H7 (cell line): ENCODE data around the gene YIF1B. TPM values are rescaled to one million over a fixed set of nuclear protein-coding genes. Genes with fewer than 3 reads are reported as not detected.

Experiments used
- DNase-seq: peaks from one replicate; pipeline ENCODE4 v3.0.0; 2012
- H3K27me3 ChIP-seq: 2 replicates; pipeline ENCODE4 v1.6.0; 2011; ENCODE audit warnings: mild to moderate bottlenecking, low read length; ENCODE audit not compliant: control insufficient read depth, insufficient read depth
- H3K36me3 ChIP-seq: replicated peaks from 2 replicates; pipeline ENCODE4 v1.5.1; 2011; ENCODE audit warnings: low read length; ENCODE audit not compliant: control insufficient read depth, insufficient read depth
- H3K4me3 ChIP-seq: 2 replicates; pipeline ENCODE4 v1.5.1; 2011; ENCODE audit warnings: low read depth, mild to moderate bottlenecking, control low read depth, low read length, moderate library complexity; ENCODE audit not compliant: insufficient read depth
- total RNA-seq: library from RNA; depleted of rRNA; stranded (reverse); fragments of >200 nt; shearing (Covaris generic); gene quantifications from 2 replicates; pipeline ENCODE4 v1.2.3, GENCODE V29; 2014

The YIF1B gene
- total RNA-seq, 1 experiment from 2014 or later, result 147 TPM

GRCh38 chr19:38304352-38304865, 11.3 kb downstream of the YIF1B start:
- peaks cover 4% of the 10 kb centered on the region for H3K36me3 ChIP-seq
- peak overlapping the region; percentile 57 for H3K4me3 ChIP-seq
- DNase-seq, result peak; percentile 77
- peaks cover 7% of the 10 kb centered on the region; the same call in 1 of the 2 replicates for H3K27me3 ChIP-seq

- Histone ChIP-seq H3K27me3 (peaks cover 7% of the 10 kb centered on the region; the same call in 1 of the 2 replicates), H3K36me3 (peaks cover 4% of the 10 kb centered on the region), H3K4me3 (peak within 1 kb of the TSS; percentile 57)
- peak; percentile 89 for DNase-seq
Observed at GRCh38 chr19:38303517-38304351, 12.0 kb downstream of the YIF1B start, which contains the start of gene C19orf33. Gene C19orf33 (plus strand): TSS chr19:38304251. CDS start chr19:38304262, 11 bp downstream.

GRCh38 chr19:38298821-38299680, 16.7 kb downstream of the YIF1B start:
- DNase-seq, result no peak
- Histone ChIP-seq H3K27me3 (peaks cover 4% of the 10 kb centered on the region; the same call in 1 of the 2 replicates), H3K36me3 (no peaks in the 10 kb centered on the region), H3K4me3 (no peak overlapping the region)

- no peaks in the 10 kb centered on the region for H3K27me3 ChIP-seq
- no peak overlapping the region for H3K4me3 ChIP-seq
- H3K36me3 ChIP-seq, result peaks cover 23% of the 10 kb centered on the region
- no peak for DNase-seq
Observed at GRCh38 chr19:38294090-38294489, 21.7 kb downstream of the YIF1B start.

GRCh38 chr19:38293281-38293680, 22.5 kb downstream of the YIF1B start:
- no peaks in the 10 kb centered on the region for H3K27me3 ChIP-seq
- DNase-seq, result peak; percentile 38
- H3K4me3 ChIP-seq, result no peak overlapping the region
- peaks cover 23% of the 10 kb centered on the region for H3K36me3 ChIP-seq

GRCh38 chr19:38291855-38292254, 23.9 kb downstream of the YIF1B start:
- Histone ChIP-seq H3K27me3 (no peaks in the 10 kb centered on the region), H3K36me3 (peaks cover 27% of the 10 kb centered on the region), H3K4me3 (no peak overlapping the region)
- DNase-seq, result peak; percentile 55

GRCh38 chr19:38290631-38291147, 25.1 kb downstream of the YIF1B start:
- Histone ChIP-seq H3K27me3 (no peaks in the 10 kb centered on the region), H3K4me3 (no peak overlapping the region), H3K36me3 (peaks cover 30% of the 10 kb centered on the region)
- no peak for DNase-seq

GRCh38 chr19:38289955-38290354, 25.8 kb downstream of the YIF1B start:
- Histone ChIP-seq H3K4me3 (no peak overlapping the region), H3K27me3 (no peaks in the 10 kb centered on the region), H3K36me3 (peaks cover 33% of the 10 kb centered on the region)
- DNase-seq, result no peak

GRCh38 chr19:38288123-38288855, 27.5 kb downstream of the YIF1B start:
- Histone ChIP-seq H3K4me3 (no peak overlapping the region), H3K36me3 (peaks cover 35% of the 10 kb centered on the region), H3K27me3 (no peaks in the 10 kb centered on the region)
- no peak for DNase-seq

- peaks cover 34% of the 10 kb centered on the region for H3K36me3 ChIP-seq
- DNase-seq, result no peak
- no peak overlapping the region for H3K4me3 ChIP-seq
- H3K27me3 ChIP-seq, result no peaks in the 10 kb centered on the region
Observed at GRCh38 chr19:38287604-38288003, 28.1 kb downstream of the YIF1B start.

GRCh38 chr19:38285567-38285966, 30.2 kb downstream of the YIF1B start:
- no peaks in the 10 kb centered on the region for H3K27me3 ChIP-seq
- H3K4me3 ChIP-seq, result no peak overlapping the region
- H3K36me3 ChIP-seq, result peaks cover 21% of the 10 kb centered on the region
- no peak for DNase-seq

GRCh38 chr19:38284422-38284821, 31.3 kb downstream of the YIF1B start:
- Histone ChIP-seq H3K27me3 (no peaks in the 10 kb centered on the region), H3K36me3 (peaks cover 18% of the 10 kb centered on the region), H3K4me3 (no peak overlapping the region)
- no peak for DNase-seq

- H3K36me3 ChIP-seq, result peaks cover 17% of the 10 kb centered on the region
- no peak overlapping the region for H3K4me3 ChIP-seq
- no peak for DNase-seq
- no peaks in the 10 kb centered on the region for H3K27me3 ChIP-seq
Observed at GRCh38 chr19:38283271-38283670, 32.5 kb downstream of the YIF1B start.
